OCI-M1 (cell line): ENCODE measurements around the gene JPH2.

Experiments used
- DNase-seq: peaks from one replicate; lab custom pipeline; 2025; lab: John Stamatoyannopoulos, UW

JPH2 gene

DNA sequence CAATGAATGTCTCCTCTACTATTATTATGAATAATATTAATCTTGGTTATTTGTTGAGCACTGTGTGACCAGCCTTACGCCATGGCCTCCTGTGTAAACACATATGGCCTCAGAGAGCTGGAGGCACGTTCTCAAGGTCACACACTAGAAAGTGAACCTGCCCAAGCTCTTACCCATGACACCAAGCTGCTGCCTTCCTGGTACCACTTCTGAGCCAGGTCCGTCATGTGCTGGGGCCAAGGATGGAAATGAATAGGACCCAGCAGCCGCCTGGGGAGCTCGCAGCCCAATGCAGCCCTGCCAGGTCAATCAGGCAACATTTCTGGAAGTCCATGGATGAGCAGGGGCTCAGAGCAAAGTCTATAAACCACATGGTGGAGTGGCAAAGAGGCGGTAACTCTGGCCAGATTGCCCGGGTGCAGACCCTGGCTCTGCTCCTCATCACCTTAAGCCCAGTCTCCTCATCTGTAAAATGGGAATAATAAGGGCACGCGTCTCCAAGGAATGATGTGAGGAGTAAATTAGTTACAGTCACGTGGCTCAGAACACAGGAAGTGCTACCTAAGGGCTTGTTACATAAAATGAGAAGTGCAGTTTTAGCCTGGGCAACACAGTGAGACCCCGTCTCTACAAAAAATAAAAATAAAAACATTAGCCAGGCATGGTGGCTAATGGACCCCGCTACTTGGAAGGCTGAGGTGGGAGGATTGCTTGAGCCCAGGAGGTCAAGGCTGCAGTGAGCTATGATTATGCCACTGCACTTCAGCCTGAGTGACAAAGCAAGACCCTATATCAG, 61.5 kb downstream of the JPH2 start:
- no peak for DNase-seq

DNA sequence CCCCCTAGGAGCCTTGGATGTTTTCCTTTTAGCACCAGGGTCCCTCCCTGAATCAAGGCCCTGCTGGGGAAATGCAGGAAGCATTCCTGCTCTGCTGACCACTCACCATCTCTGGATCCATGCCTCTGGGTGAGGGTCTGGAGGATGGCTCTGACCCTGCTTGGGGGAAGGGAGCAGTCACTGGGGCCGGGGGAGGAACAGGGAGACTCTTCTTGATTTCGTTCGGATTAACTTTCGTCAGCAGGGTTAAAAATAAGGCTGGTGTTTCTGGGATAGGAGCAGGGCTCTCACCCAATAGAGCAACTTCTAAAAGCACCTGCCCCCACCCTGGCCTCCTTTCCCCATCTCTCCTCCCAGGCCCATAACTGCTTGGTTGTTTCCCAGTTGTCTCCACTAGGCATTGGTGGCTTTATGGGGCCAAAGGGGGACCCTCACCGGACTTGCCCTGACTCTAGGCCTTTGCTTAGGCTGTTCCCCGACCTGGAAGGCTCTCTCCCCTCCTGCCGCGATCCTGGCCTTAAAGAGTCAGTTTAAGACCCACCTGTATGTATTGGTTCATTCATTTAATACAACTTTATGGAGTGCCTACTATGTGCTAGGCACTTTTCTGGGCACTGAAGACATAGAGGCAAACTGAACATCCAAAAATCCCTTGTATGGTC, 63.0 kb downstream of the JPH2 start:
- no peak for DNase-seq

DNA sequence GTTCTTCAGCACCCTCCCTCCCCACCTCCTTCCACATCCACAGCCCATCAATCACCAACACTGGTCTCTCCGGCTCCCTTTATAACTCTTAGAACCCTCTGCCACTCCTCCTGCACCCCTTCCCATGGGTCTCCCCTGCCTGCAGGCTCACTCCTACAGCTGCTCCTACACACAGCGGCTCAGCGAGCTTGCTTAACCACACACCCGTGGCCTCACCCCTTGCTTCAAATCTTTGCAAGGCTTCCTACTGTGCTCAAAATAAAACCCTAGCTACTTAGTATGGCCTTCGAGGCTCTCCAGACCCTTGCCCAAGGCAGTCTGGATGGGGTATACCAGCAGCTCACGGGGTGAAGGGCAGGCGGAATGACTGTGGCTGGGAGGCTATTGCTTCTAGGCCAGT, 63.7 kb downstream of the JPH2 start:
- no peak for DNase-seq

DNA sequence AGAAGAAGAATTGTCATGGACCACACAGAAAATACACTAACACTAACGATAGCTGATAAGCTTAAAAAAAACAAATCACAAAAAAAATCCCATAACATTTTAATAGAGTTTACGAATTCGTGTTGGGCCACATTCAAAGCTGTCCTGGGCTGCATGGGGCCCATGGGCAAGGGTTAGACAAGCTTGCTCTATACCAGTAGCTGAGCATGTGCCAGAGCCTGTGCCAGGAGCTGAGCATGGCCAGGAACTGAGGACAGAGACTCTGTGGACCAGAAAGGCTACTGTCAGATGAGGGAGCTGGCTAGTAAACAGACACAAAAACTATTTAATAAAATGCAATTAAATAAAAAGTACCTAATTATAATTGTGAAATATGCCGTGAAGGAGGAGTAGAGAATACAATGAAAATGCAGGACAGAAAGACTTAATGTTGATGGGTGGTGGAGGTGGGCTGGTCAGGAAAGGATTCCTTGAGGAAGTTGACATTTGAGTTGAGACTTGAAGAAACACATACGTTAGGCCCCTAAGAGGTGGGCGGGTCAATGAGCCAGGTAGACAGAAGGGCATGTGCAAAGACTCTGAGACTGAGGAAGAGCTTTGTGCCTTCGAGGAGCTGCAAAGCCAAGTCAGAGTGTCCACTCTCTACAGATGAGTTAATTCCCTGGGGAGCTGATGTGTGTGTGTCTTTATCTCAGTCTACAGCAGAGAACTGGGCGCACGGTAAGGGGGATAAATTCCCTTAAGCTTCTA, 66.1 kb downstream of the JPH2 start:
- no peak for DNase-seq

DNA sequence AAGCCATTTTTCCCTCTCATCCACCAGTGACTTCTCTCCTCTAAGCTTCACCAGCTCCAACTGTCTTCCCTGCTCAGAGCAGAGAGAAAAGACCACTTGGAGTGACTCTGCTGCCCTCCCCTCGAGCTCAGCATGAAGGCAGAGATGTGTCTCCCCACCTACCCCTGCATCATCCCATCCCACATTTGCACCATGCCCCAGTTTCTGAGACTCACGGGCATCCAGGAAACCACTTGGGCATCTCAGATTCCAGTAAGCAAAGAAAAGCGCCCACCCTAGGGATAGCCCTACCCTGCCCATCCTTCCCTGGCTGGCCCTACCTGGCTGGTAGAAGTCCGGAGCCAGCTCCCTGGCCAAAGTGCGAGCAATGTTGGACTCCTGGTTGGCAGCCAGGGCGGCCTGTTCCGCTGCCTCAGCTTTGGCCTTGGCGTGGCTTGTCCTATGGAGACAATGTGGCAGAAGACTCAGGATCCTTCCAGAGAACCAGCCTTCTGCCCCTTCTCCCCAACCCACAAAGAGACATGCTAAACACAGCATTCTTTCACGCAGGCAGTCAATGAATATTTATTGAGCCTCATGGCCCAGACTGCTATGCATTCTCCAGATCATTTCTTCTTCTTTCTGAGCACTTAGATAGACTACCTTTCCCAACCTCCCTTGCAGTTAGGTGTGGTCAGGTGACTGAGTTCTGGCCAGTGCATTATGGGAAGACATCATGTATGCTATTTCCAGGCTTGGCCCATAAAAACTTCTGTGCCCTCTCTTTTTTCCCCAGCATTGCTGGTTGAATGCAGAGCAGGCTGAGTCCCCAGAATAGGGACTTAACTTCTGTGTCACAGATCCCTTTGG, 68.6 kb downstream of the JPH2 start:
- DNase-seq = no peak

DNA sequence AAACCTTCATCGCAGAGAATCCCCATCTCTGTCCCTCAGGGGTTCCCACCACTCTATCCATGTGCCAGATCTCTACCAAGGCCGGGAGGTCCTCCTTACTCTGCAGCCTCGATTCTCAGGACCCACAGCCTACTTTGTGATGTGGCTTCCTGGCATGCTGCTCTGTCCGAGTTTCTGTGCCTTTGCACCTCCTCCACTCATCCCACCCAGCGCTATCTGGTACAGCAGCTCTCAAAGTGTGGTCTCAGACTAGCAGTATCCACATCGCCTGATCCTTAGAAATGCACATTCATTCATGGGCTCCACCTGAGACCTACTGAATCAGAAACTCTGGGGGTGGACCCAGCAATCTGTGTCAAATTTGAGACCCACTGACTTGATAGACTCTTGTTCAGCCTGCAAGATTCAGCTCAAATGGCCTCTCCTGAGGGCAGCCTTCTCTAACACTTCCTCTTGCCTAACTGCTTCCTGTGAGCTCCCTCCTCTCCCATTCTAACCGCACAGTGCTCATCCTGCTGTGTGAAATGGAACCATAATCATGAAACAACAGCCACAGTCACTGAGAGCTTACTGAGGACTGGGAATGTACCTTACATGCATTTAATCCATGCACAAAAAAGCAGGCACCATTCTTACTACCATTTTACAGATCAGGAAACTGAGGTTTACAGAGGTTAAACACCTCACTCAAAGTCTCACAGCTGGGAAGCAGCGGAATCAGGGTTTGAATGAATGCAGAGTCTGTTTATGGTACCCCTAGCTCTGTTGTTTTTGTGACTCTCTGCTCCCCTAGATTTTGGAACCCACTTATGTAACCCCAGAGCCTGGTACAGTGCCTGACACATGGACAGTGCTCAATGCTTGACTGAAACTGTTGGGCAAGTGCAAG, 69.4 kb downstream of the JPH2 start:
- DNase-seq = no peak

DNA sequence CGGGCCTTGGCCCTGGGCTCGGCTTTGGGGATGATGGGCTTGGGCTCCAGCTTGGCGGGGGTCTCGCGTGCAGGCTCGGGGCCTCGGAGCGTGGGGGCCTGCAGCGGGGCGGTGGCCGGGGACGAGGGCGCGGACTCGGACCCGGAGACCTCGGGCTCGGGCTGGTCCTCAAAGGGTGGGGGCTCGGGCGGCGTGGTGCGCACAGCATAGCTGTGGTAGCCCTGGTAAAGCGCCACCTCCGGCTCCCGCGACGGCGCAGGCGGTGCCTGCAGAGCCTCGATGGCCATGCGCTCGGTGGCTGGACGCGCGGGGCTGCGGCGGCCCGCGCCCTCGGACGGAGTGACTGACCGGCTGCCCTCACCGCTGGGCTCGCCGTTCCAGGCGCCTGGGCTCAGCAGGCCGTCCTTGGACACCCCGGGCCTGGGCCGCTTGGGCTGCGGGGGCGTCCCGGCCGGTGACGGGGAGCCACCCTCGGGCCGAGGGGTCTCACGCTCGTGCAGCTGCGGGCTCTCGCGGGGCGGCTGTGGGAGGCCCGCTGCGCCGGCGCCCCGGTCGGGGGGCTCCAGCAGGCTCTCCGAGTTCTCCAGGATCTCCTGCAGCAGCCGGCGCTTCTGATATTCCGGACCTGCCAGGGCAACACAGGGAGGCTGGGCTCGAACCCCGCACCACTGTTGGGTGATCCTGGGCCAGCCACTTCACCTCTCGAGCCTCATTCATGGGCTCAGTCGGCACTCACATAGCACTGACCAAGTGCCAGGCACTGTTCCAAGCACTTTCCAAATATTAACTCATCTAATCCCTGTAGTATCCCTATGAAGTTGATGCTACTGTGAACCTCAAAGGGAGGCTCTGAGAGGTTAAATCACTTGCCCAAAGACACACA, 71.0 kb downstream of the JPH2 start:
- DNase-seq = no peak

DNA sequence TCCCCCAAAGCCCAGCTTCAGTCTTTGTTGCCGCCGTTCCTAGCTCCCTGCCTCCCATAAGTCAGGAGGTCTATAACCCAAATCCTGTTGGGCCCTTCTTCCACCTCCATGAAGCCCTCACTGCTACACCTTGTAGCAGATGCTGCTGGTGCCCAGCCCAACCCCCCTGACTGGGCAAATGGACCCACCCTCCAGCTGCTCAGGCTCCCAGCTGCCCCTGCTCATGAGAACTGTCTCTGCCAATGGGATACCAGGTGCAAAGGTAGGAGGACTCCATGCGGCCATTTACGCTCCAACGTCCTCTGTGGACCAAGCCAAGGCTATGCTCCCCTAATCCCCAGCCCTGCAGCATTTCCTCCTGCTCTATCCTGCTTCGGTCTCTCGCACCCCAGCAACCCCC, 71.8 kb downstream of the JPH2 start:
- no peak for DNase-seq

DNA sequence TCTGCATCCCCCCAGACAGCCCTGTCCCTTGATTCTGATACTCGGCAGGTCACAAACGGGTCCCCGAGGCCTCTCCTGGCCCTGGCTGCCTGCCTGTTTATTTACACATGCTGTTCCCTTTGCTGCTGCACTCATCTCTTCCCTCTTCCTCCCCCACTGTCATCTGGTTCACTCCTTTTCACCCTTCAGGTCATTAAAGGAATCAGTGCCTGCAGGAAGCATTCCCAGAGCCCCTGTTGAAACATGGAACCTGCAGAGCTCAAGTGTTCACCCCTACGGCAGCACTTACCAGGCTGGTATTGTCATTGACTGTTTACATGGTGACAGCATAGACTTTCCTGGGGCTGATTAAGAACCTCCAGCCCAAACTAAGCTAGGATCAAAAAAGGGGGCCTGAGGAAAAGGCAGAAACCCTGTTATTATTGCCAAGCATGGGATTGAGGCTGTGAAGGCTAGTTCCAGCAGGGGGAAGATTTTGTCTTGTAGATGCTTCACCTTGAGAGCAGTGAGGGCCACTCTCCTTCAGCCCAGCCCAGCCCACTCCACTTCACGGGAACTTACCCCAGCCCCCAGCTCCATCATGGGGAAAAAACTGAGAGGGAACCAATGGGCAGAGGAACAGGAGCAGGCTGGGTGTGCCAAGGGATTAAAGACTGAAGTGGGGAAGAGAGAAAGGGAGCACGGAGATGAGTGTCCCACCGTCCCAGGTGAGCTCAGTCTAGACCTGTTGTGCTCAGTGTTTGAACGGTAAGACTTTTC, 73.2 kb downstream of the JPH2 start:
- DNase-seq = no peak

DNA sequence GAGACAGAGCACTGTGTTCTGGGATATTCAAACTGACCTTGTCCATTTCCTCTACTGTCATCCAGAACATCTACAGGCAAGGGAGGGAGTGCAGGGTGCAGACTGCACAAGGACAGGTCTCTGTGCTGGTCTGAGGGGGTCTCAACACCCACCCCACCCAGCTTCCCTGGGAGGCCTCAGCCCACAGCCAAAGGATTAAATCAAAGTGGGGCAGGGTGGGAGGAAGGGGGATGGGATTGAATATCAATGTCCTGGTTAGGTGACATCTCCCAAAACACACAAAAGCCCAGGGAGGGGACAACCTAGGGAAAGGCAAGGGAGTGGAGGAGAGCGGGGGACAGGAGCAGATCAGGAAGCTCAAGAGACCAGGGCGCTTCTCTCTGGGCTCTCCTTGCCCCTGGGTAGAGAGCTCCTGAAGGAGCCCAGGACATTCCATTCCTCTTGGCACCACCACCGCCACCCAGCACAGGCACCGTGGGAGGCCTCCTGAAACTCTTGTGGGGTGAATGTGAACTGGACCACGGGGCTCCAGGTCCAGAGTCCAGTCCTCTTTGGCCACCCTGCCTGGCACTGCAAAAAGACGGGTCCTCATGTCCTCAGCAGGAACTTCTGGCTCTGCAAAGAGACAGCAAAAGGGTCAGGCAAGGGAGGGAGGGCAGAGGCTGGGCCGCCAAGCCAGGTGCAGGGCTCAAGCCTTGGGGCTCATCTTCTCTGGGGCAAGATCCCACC, 73.9 kb downstream of the JPH2 start:
- DNase-seq = no peak

DNA sequence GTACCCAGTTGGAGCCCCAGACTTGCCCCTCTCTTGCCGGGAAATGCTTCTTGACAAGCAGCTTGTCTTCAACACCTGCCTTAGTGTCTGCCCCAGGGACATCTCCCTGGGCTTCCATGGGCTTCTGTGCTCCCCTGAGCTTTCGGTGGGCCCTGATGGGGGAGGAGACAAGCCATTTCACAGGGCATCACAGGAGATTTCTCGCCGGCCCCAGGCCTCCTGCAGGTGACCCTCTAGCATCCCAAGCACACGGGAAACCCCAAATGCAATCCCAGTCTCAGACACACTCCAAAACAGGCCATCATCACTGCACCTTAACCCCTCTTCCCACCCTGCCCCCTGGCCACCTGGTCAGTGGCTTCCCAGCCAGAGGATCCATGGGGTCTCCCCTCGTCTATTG, 74.5 kb downstream of the JPH2 start:
- no peak for DNase-seq

DNA sequence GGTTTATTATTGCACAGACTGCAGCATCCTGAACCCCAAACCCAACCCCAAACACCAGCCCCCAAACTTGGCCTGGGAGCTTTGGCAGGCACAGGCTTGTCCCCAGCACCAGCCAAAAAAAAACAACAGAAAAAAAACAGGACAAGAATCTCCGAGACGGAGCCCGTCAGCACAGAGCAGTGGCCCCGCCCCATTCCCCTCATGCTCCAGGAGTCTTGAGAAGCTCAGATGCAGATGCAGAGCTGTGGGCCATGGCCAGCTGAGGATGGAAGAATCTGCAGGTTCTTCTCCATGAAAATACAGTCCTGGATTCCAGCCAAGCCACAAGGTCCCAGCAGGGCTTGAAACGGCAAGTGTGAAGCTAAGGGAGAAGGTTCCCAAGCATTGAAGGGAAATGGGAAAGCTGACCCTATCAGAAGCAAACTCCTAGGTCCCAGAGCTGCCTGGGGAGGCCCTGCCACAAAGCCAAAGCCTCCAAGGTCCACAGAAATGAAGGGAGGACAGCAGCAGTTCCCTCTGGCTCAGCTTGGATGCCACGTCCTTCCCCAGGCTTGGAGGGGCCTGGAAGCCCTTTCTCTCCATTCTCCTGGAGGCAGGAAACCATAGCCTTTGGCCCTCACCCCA, 75.2 kb downstream of the JPH2 start:
- DNase-seq = no peak

DNA sequence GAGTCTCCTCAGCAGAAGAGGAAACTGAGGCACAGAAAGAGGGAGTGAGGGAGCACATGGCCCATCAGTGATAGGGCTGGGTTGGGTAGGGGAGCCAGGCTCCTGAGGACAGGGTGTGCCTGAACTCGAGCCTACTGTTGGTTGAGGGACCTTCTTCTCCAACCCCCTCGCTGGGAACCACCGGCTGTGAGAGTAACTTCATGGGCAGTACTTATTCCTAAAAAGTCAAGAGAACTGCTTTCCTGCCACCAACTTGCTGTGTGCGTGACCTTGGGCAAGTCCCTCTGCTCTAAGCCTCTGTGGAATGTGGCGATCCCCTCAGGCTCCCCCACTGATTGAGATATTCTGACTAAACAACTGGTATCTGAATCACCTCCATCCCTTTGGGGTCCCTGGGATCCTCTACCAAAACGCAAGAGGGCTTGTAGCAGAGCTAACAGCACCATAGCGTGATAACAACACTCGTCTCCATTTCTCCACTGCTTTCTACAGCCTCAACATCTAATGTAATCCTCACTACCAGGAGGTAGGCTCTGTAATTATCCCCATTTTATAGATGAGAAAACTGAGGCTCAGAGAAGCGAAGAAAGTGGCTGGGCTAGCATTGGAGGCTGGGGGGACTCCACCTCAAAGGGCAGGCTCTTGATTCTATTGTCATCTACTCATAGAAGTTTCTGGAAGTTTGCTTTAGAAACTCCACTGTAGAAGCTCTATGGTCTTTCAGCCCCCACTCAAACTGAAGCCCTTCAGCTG, 76.0 kb downstream of the JPH2 start:
- no peak for DNase-seq

DNA sequence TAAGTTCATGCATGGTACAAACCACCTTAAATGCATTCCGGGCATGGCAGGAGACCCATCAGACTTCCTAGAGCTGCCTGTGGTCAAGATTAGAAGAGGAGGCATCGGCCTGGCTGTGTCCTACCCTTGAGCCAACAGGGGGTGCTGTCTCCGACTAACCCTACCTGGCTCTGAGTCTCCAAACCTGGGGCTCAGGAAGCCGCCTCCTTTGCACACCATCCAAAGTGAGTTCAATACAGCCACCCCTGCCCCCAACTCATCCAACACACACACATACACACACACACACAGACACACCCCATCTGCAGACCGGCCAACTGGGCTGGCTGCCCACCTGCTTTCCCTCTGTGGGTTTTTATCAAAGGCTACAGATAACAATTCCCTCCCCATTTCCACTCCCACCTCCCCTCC, 77.0 kb downstream of the JPH2 start:
- no peak for DNase-seq

DNA sequence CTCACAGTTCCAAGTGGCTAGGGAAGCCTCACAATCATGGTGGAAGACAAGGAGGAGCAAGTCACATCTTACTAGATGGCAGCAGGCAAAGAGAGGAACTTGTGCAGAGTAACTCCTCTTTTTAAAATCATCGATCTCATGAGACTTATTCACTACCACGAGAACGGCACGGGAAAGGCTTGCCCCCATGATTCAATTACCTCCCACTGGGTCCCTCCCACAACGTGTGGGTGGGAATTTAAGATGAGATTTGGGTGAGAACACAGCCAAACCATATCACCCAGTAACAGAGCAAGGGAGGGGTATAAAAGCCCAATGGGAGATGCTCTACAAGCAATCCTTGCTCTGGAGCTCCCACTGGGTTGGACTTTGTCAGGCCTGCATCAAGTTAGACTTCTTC, 80.4 kb downstream of the JPH2 start:
- DNase-seq = no peak

DNA sequence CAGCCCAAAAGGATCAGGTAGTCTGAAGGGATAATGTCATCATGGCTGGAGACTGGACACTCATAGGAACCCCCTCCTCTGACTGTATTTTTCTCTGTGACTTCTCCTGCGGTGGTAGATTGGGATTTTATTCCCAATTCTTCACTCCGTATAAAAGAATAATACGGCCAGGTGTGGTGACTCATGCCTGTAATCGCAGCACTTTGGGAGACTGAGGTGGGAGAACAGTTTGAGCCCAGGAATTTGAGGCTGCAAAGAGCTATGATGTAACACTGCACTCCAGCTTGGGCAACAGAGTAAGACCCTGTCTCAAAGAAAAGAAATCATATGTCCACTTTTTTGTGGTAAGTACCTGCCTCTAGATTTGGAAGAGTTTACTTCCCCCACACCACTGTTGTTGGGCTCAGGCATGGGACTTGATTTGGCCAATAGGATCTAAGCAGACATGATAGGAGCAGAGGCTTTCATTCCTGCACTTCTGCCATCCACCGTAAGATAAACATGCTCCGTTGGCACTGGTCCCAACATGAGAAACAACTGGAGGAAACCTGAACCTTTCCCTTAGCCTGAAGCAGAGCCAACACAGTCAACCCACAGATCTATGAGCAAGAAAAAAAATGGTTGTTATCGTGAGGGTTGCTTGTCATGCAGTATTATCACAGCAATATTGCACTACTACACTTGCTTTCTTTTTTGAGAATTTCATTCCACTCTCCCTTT, 82.0 kb downstream of the JPH2 start:
- DNase-seq = peak; percentile 33

DNA sequence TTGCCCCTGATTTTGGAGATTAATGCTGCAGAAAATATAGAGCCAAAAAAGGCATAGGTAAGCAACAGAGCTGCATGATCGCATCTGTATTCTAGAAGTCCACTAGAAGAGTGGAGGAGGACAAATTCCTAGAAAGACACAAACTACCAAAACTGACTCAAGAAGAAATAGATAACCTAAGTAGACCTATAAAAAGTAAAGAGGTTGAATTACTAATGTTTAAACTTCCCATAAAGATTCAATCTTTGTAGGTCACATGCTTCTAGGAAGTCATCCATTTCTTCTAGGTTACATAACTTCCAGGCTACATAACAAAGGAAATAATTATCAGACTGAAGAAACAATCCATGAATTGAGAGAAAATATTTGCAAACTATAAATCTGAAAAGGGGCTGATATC, 84.4 kb downstream of the JPH2 start:
- no peak for DNase-seq
